H4 (cell line): ENCODE data around the gene FDX1. TPM values are rescaled to one million over a fixed set of nuclear protein-coding genes. Genes with fewer than 3 reads are reported as not detected.
"Not testable (repeated sequence)": the region's sequence is repeated elsewhere in the genome, so short reads cannot be mapped to it uniquely, and the experiment has no call there.

Experiments
- DNase-seq: peaks from one replicate; pipeline ENCODE4 v3.0.0-alpha.2; 2015; ENCODE audit warnings: low spot score
- total RNA-seq: library from RNA; depleted of rRNA; stranded (reverse); fragments of >200 nt; shearing (Covaris generic); gene quantifications from 2 replicates; pipeline ENCODE4 v1.2.3, GENCODE V29; 2014; rRNA removed

The FDX1 gene
- total RNA-seq: 17.9 and 19.0 TPM in 2 replicates

DNA sequence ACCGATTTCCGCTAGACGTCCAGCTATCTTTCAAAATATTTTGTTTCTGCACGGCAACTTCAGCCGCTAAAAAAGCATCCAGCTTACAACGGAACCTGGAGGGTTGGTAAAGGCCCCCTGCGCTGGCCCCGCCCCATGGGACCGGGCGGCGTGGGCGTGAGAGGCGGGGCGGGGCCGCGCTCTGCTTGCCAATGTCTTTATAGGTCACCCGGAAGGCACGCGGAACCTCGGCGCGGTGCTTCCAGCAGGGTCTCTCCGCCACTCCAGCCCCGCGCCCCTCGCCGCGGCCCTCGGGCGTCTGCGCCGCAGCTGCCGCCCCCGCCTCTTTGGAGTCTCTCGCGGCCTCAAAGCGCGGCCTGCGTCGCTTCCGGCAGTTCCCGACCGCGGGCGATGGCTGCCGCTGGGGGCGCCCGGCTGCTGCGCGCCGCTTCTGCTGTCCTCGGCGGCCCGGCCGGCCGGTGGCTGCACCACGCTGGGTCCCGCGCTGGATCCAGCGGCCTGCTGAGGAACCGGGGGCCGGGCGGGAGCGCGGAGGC lies at the start of gene FDX1:
TSS of gene FDX1 (plus strand) at position 218 of the 536 bp plus-strand sequence. CDS start at position 391, 173 bp downstream.
- DNase-seq: peak; percentile 67

DNA sequence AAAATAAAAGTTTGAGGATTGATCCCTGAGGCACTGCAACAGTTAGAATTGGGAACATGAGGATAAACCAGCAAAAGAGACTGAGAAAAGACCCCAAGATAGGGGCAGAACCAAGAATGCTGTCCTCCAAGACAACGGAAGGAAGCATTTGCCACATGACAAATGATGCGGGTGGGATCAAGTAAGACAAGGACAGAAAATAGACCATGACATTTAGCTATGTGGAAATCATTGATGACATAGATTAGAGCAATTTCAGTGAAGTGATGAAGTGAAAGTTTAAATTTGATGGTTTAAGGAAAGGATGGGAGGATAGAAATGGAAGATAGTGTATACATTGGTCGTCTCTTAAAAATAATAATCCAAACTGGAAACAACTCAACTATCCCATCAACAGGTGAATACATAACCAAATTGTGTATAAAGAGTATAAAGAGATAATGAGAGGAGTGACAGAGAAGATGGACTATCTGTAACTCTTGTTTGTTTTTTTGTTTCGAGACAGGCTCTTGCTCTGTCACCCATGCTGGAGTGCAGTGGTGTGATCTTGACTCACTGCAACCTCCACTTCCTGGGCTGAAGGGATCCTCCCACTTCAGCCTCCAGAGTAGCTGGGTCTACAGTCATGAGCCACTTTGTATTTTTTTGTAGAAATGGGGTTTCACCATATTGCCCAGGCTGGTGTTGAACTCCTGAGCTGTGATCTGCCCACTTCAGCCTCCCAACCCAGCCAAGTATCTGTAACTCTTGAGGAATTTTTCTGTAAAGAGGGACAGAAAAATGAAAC lies 48.7 kb upstream of the FDX1 start:
- DNase-seq: no peak

DNA sequence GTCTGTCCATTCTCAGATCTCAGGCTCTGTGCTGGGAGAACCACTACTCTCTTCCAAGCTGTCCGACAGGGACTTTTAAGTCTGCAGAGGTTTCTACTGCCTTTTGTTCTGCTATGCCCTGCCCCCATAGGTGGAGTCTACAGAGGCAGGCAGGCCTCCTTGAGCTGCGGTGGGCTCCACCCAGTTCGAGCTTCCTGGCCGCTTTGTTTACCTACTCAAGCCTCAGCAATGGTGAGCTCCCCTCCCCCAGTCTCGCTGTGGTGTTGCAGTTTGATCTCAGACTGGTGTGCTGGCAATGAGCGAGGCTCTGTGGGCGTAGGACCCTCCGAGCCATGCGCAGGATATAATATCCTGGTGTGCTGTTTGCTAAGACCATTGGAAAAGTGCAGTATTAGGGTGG lies 41.5 kb upstream of the FDX1 start:
- DNase-seq: not testable (repeated sequence)

DNA sequence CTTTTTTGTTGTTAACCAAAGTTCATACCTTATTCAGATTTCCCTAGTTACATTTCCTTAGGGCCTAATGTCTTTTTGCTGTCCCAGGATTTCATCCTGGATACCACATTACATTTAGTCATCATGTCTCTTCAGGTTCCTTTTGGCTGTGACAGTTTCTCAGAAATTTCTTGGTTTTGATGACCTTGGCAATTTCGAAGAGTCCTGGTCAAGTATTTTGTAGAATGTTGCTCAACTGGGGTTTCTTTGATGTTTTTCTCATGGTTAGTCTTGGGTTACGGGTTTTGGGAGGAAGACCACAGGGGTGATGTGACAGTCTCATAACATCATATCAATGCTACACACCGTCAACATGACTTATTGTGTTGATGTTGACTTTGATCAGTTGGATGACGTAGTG lies 39.8 kb upstream of the FDX1 start:
- no peak for DNase-seq

DNA sequence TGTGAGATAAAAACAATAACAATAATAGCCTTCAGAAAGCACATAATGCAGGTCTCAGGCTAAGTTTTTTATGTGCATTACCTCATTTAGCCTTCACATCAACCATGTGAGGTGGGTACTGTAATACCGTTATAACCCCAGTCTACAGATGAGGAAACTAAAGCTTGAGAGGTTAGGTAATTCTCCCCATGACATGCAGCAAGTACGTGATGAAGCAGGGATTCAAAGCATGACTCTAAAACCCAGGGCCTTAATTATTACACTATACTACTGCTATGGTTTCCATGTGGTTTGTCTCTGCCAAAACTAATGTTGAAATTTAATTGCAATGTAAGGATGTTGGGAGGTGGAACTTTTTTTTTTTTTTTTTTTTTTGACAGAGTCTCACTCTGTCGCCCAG lies 37.7 kb upstream of the FDX1 start:
- DNase-seq: no peak

DNA sequence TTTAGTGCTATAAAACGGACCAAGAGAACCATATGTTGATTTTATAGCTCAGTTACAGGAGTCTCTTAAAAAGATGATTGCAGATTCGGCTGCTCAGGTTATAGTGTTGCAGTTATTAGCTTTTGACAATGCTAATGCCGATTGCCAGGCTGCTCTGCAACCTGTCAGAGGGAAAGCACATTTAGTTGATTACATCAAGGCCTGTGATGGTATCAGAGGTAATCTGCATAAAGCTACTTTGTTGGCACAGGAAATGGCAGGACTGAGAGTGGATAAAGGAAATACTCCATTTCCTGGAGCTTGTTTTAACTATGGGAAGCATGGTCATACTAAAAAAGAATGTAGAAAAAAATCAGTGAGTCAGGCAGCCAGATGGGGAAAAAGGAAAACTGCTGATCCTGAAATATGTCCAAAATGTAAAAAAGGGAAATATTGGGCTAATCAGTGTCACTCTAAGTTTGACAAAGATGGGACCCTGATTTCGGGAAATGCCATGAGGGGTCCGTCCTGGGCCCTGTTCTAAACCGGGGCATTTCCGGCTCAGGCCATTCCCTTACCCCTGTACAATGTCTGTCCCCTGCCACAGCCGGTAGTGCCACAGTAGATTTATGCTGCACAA lies 32.0 kb upstream of the FDX1 start:
- not testable (repeated sequence) for DNase-seq

- not testable (repeated sequence) for DNase-seq
Observed at GRCh38 chr11:110403585-110403984, 26.2 kb upstream of the FDX1 start.

DNA sequence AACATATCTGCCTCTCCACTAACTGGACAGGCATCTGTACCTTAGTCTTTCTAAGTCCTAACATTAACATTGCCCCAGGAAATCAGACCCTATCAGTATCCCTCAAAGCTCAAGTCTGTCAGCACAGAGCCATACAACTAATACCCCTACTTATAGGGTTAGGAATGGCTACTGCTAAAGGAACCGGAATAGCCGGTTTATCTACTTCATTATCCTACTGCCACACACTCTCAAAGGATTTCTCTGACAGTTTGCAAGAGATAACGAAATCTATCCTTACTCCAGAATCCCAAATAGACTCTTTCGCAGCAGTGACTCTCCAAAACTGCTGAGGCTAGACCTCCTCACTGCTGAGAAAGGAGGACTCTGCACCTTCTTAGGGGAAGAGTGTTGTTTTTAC lies 24.1 kb upstream of the FDX1 start:
- not testable (repeated sequence) for DNase-seq

DNA sequence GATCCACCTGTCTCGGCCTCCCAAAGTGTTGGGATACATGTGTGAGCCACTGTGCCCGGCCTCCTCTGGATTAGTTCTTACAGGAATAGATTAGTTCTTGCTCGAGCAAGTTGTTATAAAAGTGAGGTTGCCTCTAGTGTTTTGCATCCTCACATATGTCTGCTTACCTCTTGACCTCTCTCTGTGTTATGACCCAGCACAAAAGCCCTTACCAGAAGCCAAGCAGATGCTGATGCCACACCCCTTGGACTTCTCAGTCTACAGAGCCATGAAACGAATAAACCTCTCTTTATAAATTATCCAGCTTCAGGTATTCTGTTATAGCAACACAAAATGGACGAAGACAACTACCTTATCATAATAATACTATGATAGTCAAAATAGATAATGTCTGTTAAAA lies 22.4 kb upstream of the FDX1 start:
- DNase-seq: no peak

- no peak for DNase-seq
Observed at GRCh38 chr11:110409174-110409573, 20.6 kb upstream of the FDX1 start.

DNA sequence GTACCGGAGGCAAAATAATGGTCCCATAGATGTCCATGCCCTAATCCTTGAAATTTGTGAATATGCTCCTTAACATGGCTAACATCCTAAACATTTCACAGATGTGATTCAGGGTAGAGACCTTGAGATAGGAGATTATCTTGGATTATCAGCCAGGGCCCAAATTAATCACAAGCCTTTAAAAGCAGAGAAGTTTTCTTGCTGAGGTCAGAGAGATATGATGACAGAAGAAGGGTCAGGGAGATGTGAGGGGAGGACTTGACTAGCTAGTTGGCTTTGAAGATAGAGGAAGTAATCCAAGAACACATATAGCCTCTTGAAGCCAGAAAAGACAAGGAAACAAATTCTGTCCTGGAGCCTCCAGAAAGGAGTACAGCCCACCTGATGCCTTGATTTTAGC lies 19.1 kb upstream of the FDX1 start:
- no peak for DNase-seq

DNA sequence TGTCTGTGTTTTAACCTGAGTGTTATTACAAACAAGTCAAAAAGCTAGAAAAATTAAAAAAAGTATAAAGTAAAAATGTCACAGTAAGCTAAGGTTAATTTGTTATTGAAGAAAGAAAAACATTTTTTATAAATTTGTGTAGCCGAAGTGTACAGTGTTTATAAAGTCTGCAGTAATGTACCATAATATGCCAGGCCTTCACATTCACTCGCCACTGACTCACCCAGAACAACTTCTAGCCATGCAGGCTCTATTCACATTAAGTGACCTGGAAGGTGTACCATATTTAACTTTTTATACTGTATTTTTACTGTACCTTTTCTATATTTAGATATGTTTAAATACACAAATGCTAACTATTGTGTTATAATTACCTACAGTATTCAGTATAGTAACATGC lies 14.7 kb upstream of the FDX1 start:
- DNase-seq: no peak

DNA sequence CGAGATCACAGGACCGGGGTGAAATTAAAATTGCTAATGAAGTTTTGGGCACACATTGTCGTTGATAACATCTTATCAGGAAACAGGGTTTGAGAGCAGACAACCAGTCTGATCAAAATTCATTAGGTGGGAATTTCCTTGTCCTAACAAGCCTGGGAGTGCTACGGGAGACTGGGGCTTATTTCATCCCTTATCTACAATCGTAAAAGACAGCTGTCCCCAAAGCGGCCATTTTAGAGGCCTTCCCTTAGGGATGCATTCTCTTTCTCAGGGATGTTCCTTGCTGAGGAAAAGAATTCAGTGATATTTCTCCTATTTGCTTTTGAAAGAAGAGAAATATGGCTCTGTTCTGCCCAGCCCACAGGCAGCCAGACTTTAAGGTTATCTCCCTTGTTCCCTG lies 8.1 kb upstream of the FDX1 start:
- not testable (repeated sequence) for DNase-seq

GRCh38 chr11:110422306-110422905 lies 7.3 kb upstream of the FDX1 start:
- no peak for DNase-seq

DNA sequence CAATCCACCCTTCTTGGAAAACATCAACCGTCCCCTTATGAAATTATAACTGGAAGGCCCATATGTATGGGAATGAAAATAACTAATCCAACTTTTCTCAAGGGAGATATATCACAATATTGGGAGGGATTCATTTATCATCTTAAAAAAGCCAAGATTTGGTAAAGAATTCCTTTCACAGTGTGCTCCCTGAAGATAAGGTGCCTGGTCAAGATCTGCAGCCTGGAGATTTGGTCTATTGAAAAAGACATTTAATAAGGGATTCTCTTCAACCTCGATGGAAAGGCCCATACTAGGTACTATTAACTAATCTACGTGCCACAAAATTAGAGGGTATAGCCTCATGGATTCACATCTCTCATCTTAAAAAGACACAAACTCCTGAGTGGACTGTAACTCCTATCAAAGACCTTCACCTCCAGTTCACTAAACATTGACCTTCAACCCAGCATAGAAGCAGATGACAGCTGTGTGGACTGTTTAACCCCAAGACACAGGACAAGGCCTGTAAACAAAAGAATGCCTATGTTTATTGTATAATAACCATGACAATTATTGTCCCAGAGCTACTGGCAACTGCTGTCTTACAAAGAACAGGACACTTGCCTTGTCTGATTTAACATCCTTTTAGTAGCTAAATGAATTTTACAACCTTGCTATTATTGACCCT lies 4.8 kb upstream of the FDX1 start:
- DNase-seq: no peak

DNA sequence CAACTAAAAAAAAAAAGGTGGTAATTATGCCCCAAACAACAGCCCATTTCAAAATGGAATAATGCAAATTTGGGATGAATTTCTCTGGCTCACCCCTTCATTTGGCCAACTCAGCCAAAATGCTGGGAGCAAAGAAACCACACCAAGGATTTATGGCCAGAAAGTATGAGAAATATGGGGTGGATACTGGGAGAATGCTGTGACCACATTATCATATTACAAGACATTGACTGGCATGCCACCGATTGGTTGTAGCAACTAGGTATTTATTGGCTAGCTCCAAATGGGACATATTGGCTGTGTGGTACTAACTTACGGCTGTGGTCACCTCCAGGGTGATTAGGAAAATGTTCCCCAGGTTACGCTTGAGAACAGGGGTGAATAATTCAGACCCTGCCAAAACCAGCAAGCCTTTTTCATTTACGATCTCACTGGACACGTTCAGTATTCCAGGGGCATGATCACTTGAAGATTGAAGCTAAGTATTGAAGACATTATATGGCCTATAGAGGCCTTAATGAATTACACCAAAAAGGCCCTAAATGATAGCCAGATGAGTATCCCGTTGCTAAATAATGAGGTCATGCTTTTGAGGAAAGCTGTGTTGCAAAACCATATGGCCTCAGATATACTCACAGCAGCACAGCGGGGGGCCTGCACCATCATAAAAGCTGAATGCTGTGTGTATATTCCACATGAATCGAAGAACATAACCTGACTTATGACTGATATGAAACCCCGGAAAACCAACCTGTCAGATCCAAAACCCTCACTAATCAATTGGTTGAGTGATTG lies 3.8 kb upstream of the FDX1 start:
- DNase-seq: peak; percentile 25

DNA sequence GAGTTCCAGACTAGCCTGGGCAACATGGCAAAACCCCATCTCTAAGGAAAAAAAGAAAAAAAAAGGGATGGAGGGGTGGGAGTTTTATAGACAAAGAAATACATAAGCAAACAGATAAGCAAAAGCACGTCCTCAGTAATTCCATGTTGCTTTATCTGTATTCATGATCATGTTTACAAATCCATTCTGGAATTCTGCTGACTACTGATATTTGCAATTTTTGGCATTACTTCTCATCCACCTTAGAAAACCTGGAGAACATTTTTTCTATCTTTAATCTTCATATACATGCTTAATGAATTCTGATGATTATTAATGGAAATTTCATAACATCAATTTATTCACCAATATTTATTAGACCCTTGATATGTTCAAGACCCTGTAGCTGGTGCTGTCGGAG lies 1.7 kb upstream of the FDX1 start:
- DNase-seq: no peak

GRCh38 chr11:110428956-110429730 lies 605 bp upstream of the FDX1 start:
- no peak for DNase-seq

DNA sequence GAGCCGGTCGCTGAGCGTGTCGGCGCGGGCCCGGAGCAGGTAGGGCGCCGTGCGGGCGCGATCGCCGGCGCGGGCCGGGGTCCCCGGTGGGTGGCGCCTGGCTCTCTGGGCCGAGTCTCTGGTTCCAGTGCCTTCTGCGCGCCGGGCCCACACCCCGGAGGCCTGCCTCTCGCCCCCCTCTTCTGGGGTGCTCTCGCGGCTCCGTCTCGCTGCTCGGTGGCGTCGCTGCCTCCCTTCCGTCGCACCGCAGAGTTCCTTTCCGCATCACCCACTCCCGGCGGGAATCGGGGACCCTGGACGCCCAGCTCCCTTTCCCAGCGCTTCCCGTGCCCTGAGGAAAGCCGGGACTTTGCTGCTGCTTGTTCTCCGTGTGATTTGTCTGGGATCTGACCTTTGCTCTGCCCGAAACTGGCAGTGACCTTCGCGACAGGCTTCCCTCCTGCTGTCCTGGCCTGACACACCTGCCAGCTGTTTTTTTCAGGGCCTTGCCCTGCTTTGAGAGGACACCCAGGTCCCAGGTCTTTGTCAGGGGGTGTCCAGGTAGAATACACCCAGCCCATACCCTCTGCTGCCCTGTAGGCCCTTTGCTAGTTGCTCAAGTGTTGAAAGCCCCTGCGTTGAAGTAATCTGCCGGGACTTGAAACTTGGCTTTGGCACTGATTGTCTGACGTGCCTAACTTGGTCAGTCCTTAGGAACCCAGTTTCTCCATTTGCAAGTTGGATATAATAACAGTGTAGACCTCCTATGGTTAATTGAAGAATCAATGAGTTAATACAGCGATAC lies 711 bp downstream of the FDX1 start:
- DNase-seq: no peak
